Measurements from ENCODE around the gene SCNM1. TPM values are rescaled to one million over a fixed set of nuclear protein-coding genes. Genes with fewer than 3 reads are reported as not detected.
A peak's percentile ranks its signal among the peaks of the same experiment; 100 is the strongest.
"Not testable (repeated sequence)": the region's sequence is repeated elsewhere in the genome, so short reads cannot be mapped to it uniquely, and the experiment has no call there.

The SCNM1 gene
- total RNA-seq, 1 donor: 25.3 TPM

DNA sequence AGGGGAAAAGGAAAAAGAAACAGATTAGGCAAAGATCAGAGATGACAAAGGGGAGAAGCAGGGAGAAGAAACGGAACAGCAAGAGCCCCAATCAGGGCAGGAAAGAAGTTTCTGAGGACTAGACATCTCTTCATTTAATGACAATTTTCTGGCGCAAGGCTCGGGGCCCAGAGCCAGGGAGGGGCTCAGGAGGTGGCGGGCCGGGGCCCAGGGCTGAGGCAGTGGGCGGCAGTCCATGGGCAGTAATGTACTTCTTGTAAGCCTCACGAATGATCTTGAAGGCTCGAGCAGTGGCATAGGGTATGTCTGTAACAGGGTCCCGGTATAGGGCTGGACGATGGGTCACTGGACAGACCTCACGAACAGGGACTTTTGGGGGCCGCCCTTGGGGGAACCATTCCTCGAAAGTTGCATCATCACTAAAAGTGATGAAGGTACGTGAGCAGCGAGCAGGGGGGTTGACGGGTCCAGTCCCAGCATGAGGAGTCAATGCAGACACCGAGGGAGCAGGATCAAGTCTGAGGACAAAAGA lies 10.6 kb downstream of the SCNM1 start:
- DNase-seq (ENCODE audit: insufficient read length, low spot score, missing footprints): no peak
- Histone ChIP-seq H3K27ac (ENCODE audit: low read depth, low read length) (no peak overlapping the region), H3K79me2 (ENCODE audit: insufficient read depth, low read length) (no peaks in the 10 kb centered on the region), H3K27me3 (ENCODE audit: insufficient read depth, low read length) (no peaks in the 10 kb centered on the region), H3K9me3 (ENCODE audit: low read depth, low read length) (no peaks in the 10 kb centered on the region), H4K20me1 (ENCODE audit: insufficient read depth, low read length) (no peaks in the 10 kb centered on the region), H3K4me3 (ENCODE audit: insufficient read depth, low read length) (no peak overlapping the region), H3K4me1 (ENCODE audit: insufficient read depth, low read length) (peaks cover 6% of the 10 kb centered on the region), H3K36me3 (ENCODE audit: insufficient read depth, low read length) (peaks cover 46% of the 10 kb centered on the region), H2AFZ (ENCODE audit: low read length) (no peak overlapping the region), H3K4me2 (ENCODE audit: insufficient read depth, low read length) (no peak overlapping the region)
- TF ChIP-seq, protein P1, sequence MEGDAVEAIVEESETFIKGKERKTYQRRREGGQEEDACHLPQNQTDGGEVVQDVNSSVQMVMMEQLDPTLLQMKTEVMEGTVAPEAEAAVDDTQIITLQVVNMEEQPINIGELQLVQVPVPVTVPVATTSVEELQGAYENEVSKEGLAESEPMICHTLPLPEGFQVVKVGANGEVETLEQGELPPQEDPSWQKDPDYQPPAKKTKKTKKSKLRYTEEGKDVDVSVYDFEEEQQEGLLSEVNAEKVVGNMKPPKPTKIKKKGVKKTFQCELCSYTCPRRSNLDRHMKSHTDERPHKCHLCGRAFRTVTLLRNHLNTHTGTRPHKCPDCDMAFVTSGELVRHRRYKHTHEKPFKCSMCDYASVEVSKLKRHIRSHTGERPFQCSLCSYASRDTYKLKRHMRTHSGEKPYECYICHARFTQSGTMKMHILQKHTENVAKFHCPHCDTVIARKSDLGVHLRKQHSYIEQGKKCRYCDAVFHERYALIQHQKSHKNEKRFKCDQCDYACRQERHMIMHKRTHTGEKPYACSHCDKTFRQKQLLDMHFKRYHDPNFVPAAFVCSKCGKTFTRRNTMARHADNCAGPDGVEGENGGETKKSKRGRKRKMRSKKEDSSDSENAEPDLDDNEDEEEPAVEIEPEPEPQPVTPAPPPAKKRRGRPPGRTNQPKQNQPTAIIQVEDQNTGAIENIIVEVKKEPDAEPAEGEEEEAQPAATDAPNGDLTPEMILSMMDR (IDR thresholded peaks at IDR 0.05; ENCODE audit: extremely low read depth, low read depth, low read length): no peak

DNA sequence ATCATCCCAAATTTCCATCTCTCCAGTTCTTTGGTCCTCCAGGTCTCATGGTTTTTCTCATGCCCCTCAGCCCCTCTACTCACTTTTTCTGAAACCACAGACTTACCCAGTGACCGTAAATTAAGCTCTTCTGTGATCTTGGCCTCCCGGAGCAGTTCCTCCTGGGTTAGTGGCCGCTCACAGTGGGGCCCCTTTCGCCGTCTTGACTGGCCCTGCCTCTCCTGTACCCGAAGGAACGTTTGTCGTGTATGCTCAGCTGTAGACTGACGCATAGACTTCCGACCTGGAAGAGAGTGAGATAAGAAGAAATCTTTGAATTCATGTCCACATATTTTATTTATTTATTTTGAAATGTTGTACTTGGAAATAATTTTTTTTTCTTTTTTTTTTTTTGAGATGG lies 18.3 kb downstream of the SCNM1 start:
- H3K36me3 ChIP-seq (ENCODE audit: insufficient read depth, low read length): peaks cover 52% of the 10 kb centered on the region
- TF ChIP-seq, protein P1 (IDR thresholded peaks at IDR 0.05; ENCODE audit: extremely low read depth, low read depth, low read length): no peak
- no peak overlapping the region for H2AFZ ChIP-seq (ENCODE audit: low read length)

DNA sequence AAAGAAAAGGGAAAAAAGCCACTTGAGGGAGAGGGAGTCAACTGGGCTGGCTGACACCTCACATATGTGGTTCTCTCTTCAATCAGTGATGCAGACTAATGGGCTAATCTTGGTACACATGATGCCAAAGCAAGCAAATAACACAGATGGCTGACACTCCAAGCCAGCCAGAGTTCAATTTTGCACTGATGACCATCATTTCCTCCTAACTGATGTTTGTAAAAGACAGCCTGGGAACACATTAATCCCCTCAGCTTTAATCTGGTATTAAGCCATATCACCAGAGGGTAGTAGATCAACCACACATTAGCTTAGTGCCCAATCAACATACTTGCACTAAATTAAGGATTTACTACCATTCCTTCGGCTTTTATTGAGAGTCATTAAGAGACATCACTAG lies 21.3 kb downstream of the SCNM1 start:
- H3K27ac ChIP-seq (ENCODE audit: low read depth, low read length): no peak overlapping the region
- H3K4me1 ChIP-seq (ENCODE audit: insufficient read depth, low read length): peaks cover 18% of the 10 kb centered on the region
- no peak for DNase-seq (ENCODE audit: insufficient read length, low spot score, missing footprints)
- H3K9me3 ChIP-seq (ENCODE audit: low read depth, low read length): no peaks in the 10 kb centered on the region
- H3K4me3 ChIP-seq (ENCODE audit: insufficient read depth, low read length): no peak overlapping the region
- no peaks in the 10 kb centered on the region for H3K27me3 ChIP-seq (ENCODE audit: insufficient read depth, low read length)
- no peak overlapping the region for H3K4me2 ChIP-seq (ENCODE audit: insufficient read depth, low read length)
- H4K20me1 ChIP-seq (ENCODE audit: insufficient read depth, low read length): no peaks in the 10 kb centered on the region
- TF ChIP-seq, protein P1 (IDR thresholded peaks at IDR 0.05; ENCODE audit: extremely low read depth, low read depth, low read length): no peak
- no peak overlapping the region for H2AFZ ChIP-seq (ENCODE audit: low read length)
- peaks cover 33% of the 10 kb centered on the region for H3K36me3 ChIP-seq (ENCODE audit: insufficient read depth, low read length)
- peaks cover 31% of the 10 kb centered on the region for H3K79me2 ChIP-seq (ENCODE audit: insufficient read depth, low read length)

More for the DNA sequence above, 18.3 kb downstream of the SCNM1 start:
- Histone ChIP-seq H3K79me2 (ENCODE audit: insufficient read depth, low read length) (peaks cover 27% of the 10 kb centered on the region), H3K4me1 (ENCODE audit: insufficient read depth, low read length) (peaks cover 12% of the 10 kb centered on the region), H3K4me2 (ENCODE audit: insufficient read depth, low read length) (no peak overlapping the region), H3K9me3 (ENCODE audit: low read depth, low read length) (no peaks in the 10 kb centered on the region), H3K4me3 (ENCODE audit: insufficient read depth, low read length) (no peak overlapping the region), H3K27me3 (ENCODE audit: insufficient read depth, low read length) (no peaks in the 10 kb centered on the region), H4K20me1 (ENCODE audit: insufficient read depth, low read length) (no peaks in the 10 kb centered on the region), H3K27ac (ENCODE audit: low read depth, low read length) (no peak overlapping the region)
- no peak for DNase-seq (ENCODE audit: insufficient read length, low spot score, missing footprints)

DNA sequence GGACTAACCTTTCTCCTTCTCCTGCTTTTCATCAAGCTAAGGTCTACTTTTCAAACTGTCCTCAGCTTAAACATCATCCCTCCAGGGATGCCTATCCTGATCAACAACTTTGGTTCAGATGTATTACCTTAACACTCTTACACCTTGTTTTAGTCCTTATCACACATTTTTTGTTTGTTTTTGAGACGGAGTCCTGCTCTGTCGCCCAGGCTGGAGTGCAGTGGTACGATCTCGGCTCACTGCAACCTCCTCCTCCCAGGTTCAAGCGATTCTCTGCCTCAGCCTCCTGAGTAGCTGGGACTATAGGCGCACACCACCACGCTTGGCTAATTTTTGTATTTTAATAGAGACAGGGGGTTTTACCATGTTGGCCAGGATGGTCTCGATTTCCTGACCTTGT lies 22.7 kb downstream of the SCNM1 start:
- Histone ChIP-seq H3K4me1 (ENCODE audit: insufficient read depth, low read length) (peaks cover 18% of the 10 kb centered on the region), H3K36me3 (ENCODE audit: insufficient read depth, low read length) (peaks cover 21% of the 10 kb centered on the region), H3K4me3 (ENCODE audit: insufficient read depth, low read length) (peak overlapping the region; percentile 89), H3K79me2 (ENCODE audit: insufficient read depth, low read length) (peaks cover 31% of the 10 kb centered on the region), H3K4me2 (ENCODE audit: insufficient read depth, low read length) (peak overlapping the region; percentile 92)
- DNase-seq (ENCODE audit: insufficient read length, low spot score, missing footprints); H4K20me1 ChIP-seq (ENCODE audit: insufficient read depth, low read length); H3K9me3 ChIP-seq (ENCODE audit: low read depth, low read length); H3K27ac ChIP-seq (ENCODE audit: low read depth, low read length); H2AFZ ChIP-seq (ENCODE audit: low read length); H3K27me3 ChIP-seq (ENCODE audit: insufficient read depth, low read length): not testable (repeated sequence)
